ENCODE results near the gene RIN3.

RIN3 gene

GRCh38 chr14:92511453-92512238 lies 1.9 kb upstream of the RIN3 start:
- DNase-seq, result no peak

GRCh38 chr14:92512807-92513203 lies 776 bp upstream of the RIN3 start:
- no peak for DNase-seq

GRCh38 chr14:92513966-92514843 lies 624 bp downstream of the RIN3 start:
- no peak for DNase-seq

GRCh38 chr14:92514844-92515514 lies 1.4 kb downstream of the RIN3 start:
- no peak for DNase-seq

GRCh38 chr14:92515546-92516343 lies 2.2 kb downstream of the RIN3 start:
- no peak for DNase-seq

GRCh38 chr14:92516344-92516965 lies 2.9 kb downstream of the RIN3 start:
- DNase-seq, result no peak

- no peak for DNase-seq
Measured at GRCh38 chr14:92516966-92517506, 3.5 kb downstream of the RIN3 start.

GRCh38 chr14:92517761-92518160 lies 4.2 kb downstream of the RIN3 start:
- no peak for DNase-seq

- DNase-seq, result no peak
Measured at GRCh38 chr14:92519246-92520101, 5.9 kb downstream of the RIN3 start.

- no peak for DNase-seq
Measured at GRCh38 chr14:92520102-92521057, 6.8 kb downstream of the RIN3 start.

- DNase-seq, result no peak
Measured at GRCh38 chr14:92521058-92521415, 7.5 kb downstream of the RIN3 start.

GRCh38 chr14:92523752-92524151 lies 10.2 kb downstream of the RIN3 start:
- no peak for DNase-seq

GRCh38 chr14:92524602-92525185 lies 11.1 kb downstream of the RIN3 start:
- no peak for DNase-seq

GRCh38 chr14:92525322-92526095 lies 11.9 kb downstream of the RIN3 start:
- DNase-seq, result no peak

GRCh38 chr14:92527721-92528120 lies 14.1 kb downstream of the RIN3 start:
- no peak for DNase-seq

GRCh38 chr14:92528486-92529100 lies 15.0 kb downstream of the RIN3 start:
- no peak for DNase-seq

GRCh38 chr14:92529903-92530302 lies 16.3 kb downstream of the RIN3 start:
- DNase-seq, result no peak

All from NCI-H187 (cell line).